Peyer's patch (tissue), 4 donors: ENCODE data around the gene SMG6. TPM values are rescaled to one million over a fixed set of nuclear protein-coding genes. Genes with fewer than 3 reads are reported as not detected.
"Not testable (repeated sequence)": the region's sequence is repeated elsewhere in the genome, so short reads cannot be mapped to it uniquely, and the experiment has no call there.

Source experiments
- DNase-seq, 3 donors: peaks; one replicate each; pipeline ENCODE4 v3.0.0-alpha.2; 2017 to 2019
- H3K27ac ChIP-seq, 4 donors: fragments of 200-600 bp; sonication (generic); one replicate each; pipeline ENCODE4 v1.5.1; 2016 to 2019
- H3K27me3 ChIP-seq, 2 donors: fragments of 200-600 bp; sonication (generic); one replicate each; pipeline ENCODE4 v1.5.1; 2019
- H3K36me3 ChIP-seq, 3 donors: fragments of 200-600 bp; sonication (generic); one replicate each; pipeline ENCODE4 v1.5.1; 2016 to 2019
- H3K4me1 ChIP-seq, 4 donors: fragments of 200-600 bp; sonication (generic); one replicate each; pipeline ENCODE4 v1.5.1; 2016 to 2019
- H3K4me3 ChIP-seq, 4 donors: fragments of 200-600 bp; sonication (generic); 1 replicate in 3 of 4; 2 replicates in 1 of 4; pipeline ENCODE4 v1.5.1; 2016 to 2019; ENCODE audit warnings: mild to moderate bottlenecking in 1 of 4
- H3K9me3 ChIP-seq, 4 donors: fragments of 200-600 bp; sonication (generic); one replicate each; pipeline ENCODE4 v1.5.1; 2016 to 2019; ENCODE audit warnings: mild to moderate bottlenecking in 1 of 4
- POLR2A ChIP-seq, 2 donors: fragments of 450-650 bp; IDR thresholded peaks; one replicate each; pipeline ENCODE4 v1.5.1; 2017; ENCODE audit warnings: antibody characterized with exemption in 2 of 2, mild to moderate bottlenecking in 2 of 2, moderate library complexity in 2 of 2
- total RNA-seq, 4 donors: library from RNA; depleted of rRNA; stranded (reverse); fragments of >200 nt; gene quantifications; one replicate each; pipeline ENCODE4 v1.1.0, GENCODE V29; 2016
- TF ChIP-seq, protein P1 (sequence below), 6 experiments: fragments of 450-650 bp in 4 of 6; fragments of 200-600 bp in 2 of 6; sonication (generic) in 1 of 6; IDR thresholded peaks; one replicate each; pipeline ENCODE4 v1.5.1; 2017 to 2019; ENCODE audit warnings: antibody characterized with exemption in 6 of 6, mild to moderate bottlenecking in 3 of 6, moderate library complexity in 1 of 6

SMG6 gene
- total RNA-seq, 4 donors from 2014 or later = 33.3 to 139 (median 67.4) TPM

DNA sequence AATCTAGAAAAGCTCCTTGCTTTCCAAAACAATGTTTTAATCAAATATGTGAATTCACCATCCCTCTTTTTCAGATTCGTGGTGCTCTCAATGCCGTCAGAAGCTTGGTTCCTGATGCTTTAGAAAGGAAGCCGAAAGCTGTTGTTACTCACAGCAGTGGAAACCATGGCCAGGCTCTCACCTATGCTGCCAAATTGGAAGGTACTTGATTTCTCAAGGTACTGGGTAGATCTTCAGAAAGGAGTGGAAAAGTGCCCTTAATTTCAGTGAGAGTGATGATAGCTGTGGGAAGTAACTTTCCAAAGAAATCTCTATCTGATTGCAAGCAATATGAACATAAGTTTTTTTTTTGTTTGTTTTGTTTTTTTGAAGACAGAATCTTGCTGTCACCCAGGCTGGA lies 14.2 kb upstream of the SMG6 start:
- no peak for TF ChIP-seq POLR2A (IDR thresholded peaks at IDR 0.05)
- TF ChIP-seq, protein P1, sequence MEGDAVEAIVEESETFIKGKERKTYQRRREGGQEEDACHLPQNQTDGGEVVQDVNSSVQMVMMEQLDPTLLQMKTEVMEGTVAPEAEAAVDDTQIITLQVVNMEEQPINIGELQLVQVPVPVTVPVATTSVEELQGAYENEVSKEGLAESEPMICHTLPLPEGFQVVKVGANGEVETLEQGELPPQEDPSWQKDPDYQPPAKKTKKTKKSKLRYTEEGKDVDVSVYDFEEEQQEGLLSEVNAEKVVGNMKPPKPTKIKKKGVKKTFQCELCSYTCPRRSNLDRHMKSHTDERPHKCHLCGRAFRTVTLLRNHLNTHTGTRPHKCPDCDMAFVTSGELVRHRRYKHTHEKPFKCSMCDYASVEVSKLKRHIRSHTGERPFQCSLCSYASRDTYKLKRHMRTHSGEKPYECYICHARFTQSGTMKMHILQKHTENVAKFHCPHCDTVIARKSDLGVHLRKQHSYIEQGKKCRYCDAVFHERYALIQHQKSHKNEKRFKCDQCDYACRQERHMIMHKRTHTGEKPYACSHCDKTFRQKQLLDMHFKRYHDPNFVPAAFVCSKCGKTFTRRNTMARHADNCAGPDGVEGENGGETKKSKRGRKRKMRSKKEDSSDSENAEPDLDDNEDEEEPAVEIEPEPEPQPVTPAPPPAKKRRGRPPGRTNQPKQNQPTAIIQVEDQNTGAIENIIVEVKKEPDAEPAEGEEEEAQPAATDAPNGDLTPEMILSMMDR (IDR thresholded peaks at IDR 0.05) = no peak
- Histone ChIP-seq H3K36me3 (peaks cover 0 to 24% (median 0%) of the 10 kb centered on the region in 3 donors), H3K27ac (no peak overlapping the region), H3K9me3 (no peaks in the 10 kb centered on the region), H3K4me3 (no peak overlapping the region), H3K27me3 (no peaks in the 10 kb centered on the region), H3K4me1 (no peaks in the 10 kb centered on the region)
- DNase-seq = no peak

DNA sequence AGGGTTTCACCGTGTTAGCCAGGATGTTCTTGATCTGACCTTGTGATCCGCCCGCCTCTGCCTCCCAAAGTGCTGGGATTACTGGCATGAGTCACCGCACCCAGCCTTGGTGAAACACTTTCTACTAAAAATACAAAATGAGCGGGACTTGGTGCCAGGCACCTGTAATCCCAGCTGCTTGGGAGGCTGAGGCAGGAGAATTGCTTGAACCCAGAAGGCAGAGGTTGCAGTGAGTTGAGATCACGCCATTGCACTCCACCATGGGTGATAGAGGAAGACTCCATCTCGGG lies 13.3 kb upstream of the SMG6 start:
- not testable (repeated sequence) for DNase-seq, H3K9me3 ChIP-seq, H3K4me1 ChIP-seq, H3K4me3 ChIP-seq, H3K27me3 ChIP-seq, H3K27ac ChIP-seq
- peaks cover 0 to 14% (median 0%) of the 10 kb centered on the region in 3 donors for H3K36me3 ChIP-seq

DNA sequence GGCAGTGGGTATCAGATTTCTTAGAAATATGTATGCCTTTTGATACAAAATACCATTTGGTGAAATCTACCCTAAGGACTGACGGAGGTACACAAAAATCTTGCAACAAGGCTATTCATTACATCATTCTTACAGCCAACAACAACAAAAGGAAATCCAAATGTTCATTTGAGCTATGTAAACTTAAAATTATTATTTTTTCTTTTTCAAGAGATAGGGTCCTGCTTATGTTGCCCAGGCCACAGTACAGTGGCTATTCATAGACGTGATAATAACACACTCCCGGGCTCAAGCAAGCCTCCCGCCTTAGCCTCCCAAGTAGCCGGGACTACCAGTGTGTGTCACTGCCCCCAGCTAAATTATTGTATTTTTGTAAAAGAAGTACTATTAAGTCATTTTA lies 9.2 kb upstream of the SMG6 start:
- DNase-seq = no peak
- H3K4me3 ChIP-seq = no peak overlapping the region
- no peaks in the 10 kb centered on the region for H3K9me3 ChIP-seq
- no peaks in the 10 kb centered on the region for H3K27me3 ChIP-seq
- H3K36me3 ChIP-seq = peaks cover 0 to 6% (median 0%) of the 10 kb centered on the region in 3 donors
- TF ChIP-seq, protein P1 (IDR thresholded peaks at IDR 0.05) = no peak
- TF ChIP-seq POLR2A (IDR thresholded peaks at IDR 0.05) = no peak
- no peak overlapping the region for H3K27ac ChIP-seq
- no peaks in the 10 kb centered on the region for H3K4me1 ChIP-seq

DNA sequence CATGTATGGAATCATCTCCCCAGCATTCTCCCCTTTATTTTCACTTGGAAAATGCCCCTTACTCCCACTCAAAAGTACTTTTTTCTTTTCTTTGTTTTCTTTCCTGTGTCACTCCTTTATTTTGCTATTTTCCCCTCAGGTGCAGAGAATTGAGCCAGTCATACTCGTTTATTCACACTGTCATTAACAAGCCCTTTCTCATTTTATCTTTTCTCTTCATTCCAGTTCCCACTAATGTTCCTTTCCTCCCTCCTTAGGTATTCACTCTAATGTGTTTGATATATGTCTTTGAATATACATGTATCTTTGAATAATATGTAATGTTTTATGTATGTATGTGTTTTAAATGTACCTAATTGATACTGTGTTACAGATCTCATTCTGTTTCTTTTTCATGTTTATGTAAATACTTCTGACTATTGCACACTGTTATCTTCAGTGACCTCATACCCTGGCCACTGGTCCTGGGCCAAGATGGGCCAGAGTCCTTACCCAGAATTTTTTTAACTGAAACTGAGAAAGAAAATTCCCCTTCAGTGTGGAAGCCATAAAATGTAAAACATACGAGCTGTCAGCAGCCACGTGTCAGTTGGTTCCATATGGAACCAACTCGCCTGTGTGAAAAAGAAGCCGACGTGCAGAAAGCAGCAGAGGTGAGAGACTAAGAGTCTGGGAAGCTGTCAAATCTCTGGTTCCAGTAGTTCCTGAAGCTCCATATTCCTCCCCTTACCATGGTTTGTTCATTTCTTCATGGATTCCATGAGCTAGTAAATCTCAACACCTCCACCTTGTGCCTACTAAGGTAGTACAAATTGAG lies 6.0 kb upstream of the SMG6 start:
- no peak for DNase-seq
- TF ChIP-seq, protein P1 (IDR thresholded peaks at IDR 0.05) = no peak
- TF ChIP-seq POLR2A (IDR thresholded peaks at IDR 0.05) = no peak
- H3K4me3 ChIP-seq = no peak overlapping the region
- H3K4me1 ChIP-seq = peaks cover 0 to under 1% (median 0%) of the 10 kb centered on the region in 4 donors
- H3K9me3 ChIP-seq = no peaks in the 10 kb centered on the region
- H3K36me3 ChIP-seq = peaks cover 0 to 6% (median 0%) of the 10 kb centered on the region in 3 donors
- no peaks in the 10 kb centered on the region for H3K27me3 ChIP-seq
- H3K27ac ChIP-seq = no peak overlapping the region

- Histone ChIP-seq H3K36me3 (peaks cover 0 to 7% (median 0%) of the 10 kb centered on the region in 3 donors), H3K9me3 (no peaks in the 10 kb centered on the region), H3K4me3 (no peak overlapping the region), H3K27ac (no peak overlapping the region), H3K4me1 (peaks cover 0 to 26% (median 6%) of the 10 kb centered on the region in 4 donors), H3K27me3 (no peaks in the 10 kb centered on the region)
- DNase-seq = no peak
- TF ChIP-seq, protein P1 (IDR thresholded peaks at IDR 0.05) = no peak
- TF ChIP-seq POLR2A (IDR thresholded peaks at IDR 0.05) = no peak
Measured at GRCh38 chr17:2304931-2305330, 1.3 kb upstream of the SMG6 start.

DNA sequence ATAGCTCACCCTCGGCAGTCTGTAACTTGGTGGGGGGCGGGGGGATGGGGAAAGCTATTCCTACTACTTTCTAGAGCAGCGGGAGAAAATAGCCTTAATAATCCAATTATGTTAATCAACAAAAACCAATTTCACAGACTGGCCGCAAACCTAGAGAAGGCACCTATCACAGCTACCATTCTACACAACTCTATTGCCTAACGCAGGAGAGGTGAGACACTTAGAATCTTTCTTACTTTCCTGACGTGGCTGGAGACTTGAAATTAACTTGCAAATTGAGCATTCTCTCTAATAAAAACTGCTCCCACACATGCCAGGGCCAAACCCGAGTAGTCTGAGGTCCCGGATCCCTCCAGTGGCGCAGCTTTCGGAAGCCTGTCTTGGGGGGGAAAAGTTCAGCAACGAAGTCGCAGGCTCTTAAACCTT lies 794 bp downstream of the SMG6 start:
- no peak for DNase-seq
- peaks cover 0 to 22% (median 0%) of the 10 kb centered on the region in 3 donors for H3K36me3 ChIP-seq
- H3K4me3 ChIP-seq = peak overlapping the region; percentile 87 to 99 (median 90)
- H3K9me3 ChIP-seq = no peaks in the 10 kb centered on the region
- TF ChIP-seq POLR2A (IDR thresholded peaks at IDR 0.05) = no peak
- TF ChIP-seq, protein P1 (IDR thresholded peaks at IDR 0.05) = no peak
- peaks cover 0 to 26% (median 6%) of the 10 kb centered on the region in 4 donors for H3K4me1 ChIP-seq
- peak overlapping the region; percentile 85 to 98 (median 95) for H3K27ac ChIP-seq
- no peaks in the 10 kb centered on the region for H3K27me3 ChIP-seq
